Epithelial cell of proximal tubule (primary cell): ENCODE data around the gene BIK. TPM values are rescaled to one million over a fixed set of nuclear protein-coding genes. Genes with fewer than 3 reads are reported as not detected.

ENCODE experiments used
- DNase-seq: peaks from one replicate; pipeline ENCODE4 v3.0.0-alpha.2; 2011; ENCODE audit warnings: low read depth
- H3K4me3 ChIP-seq: 2 replicates; pipeline ENCODE4 v1.5.1; 2011; ENCODE audit warnings: low read depth, mild to moderate bottlenecking, low read length
- CTCF ChIP-seq: conservative IDR thresholded peaks from 2 replicates; pipeline ENCODE4 v1.5.1; 2012; ENCODE audit warnings: low read depth, mild to moderate bottlenecking, low read length
- total RNA-seq: library from RNA; depleted of rRNA; stranded (reverse); fragments of >200 nt; gene quantifications from 2 replicates; pipeline ENCODE4 v1.2.3, GENCODE V29; 2015

BIK gene
- 12.4 and 18.3 TPM in 2 replicates for total RNA-seq

- peak; percentile 29 for TF ChIP-seq CTCF
- no peak for DNase-seq
- peak within 1 kb of the TSS; percentile 68 for H3K4me3 ChIP-seq
Observed at GRCh38 chr22:43110444-43110926, at the start of gene BIK. Gene BIK (plus strand): TSS chr22:43110750. CDS start chr22:43124023, 13,273 bp downstream.

- no peak overlapping the region for H3K4me3 ChIP-seq
- no peak for TF ChIP-seq CTCF
- no peak for DNase-seq
Observed at GRCh38 chr22:43066134-43066533, 44.4 kb upstream of the BIK start.

GRCh38 chr22:43066844-43067385 is 43.6 kb upstream of the BIK start:
- H3K4me3 ChIP-seq, result no peak overlapping the region
- DNase-seq, result no peak
- no peak for TF ChIP-seq CTCF

- no peak overlapping the region for H3K4me3 ChIP-seq
- TF ChIP-seq CTCF, result no peak
- DNase-seq, result no peak
Observed at GRCh38 chr22:43077121-43077877, 33.3 kb upstream of the BIK start.

- TF ChIP-seq CTCF, result no peak
- no peak overlapping the region for H3K4me3 ChIP-seq
- no peak for DNase-seq
Observed at GRCh38 chr22:43078522-43078921, 32.0 kb upstream of the BIK start.

GRCh38 chr22:43079742-43080141 is 30.8 kb upstream of the BIK start:
- no peak for TF ChIP-seq CTCF
- no peak overlapping the region for H3K4me3 ChIP-seq
- DNase-seq, result no peak

- no peak for TF ChIP-seq CTCF
- DNase-seq, result no peak
Observed at GRCh38 chr22:43080616-43081015, 29.9 kb upstream of the BIK start.

More at GRCh38 chr22:43080616-43081015, 29.9 kb upstream of the BIK start:
- no peak overlapping the region for H3K4me3 ChIP-seq
